Measurements from ENCODE around the gene TTR. TPM values are rescaled to one million over a fixed set of nuclear protein-coding genes. Genes with fewer than 3 reads are reported as not detected.

TTR gene
- total RNA-seq, 1 experiment from 2014 or later: not detected

- Histone ChIP-seq H4K20me1 (ENCODE audit: low read length) (no peaks in the 10 kb centered on the region), H3K4me2 (ENCODE audit: low read length) (no peak overlapping the region), H3K36me3 (ENCODE audit: low read depth, low read length) (no peaks in the 10 kb centered on the region), H3K9ac (ENCODE audit: low read length) (no peak overlapping the region), H3K9me3 (ENCODE audit: low read length) (no peaks in the 10 kb centered on the region), H3K4me1 (ENCODE audit: insufficient read depth, low read length) (no peaks in the 10 kb centered on the region), H3K79me2 (ENCODE audit: low read length) (no peaks in the 10 kb centered on the region), H3K9me2 (replicated peaks; ENCODE audit: low read length) (no peaks in the 10 kb centered on the region), H3F3A (ENCODE audit: low read length, unreplicated experiment) (no peaks in the 10 kb centered on the region), H3K27ac (ENCODE audit: low read length) (no peak overlapping the region), H3K4me3 (ENCODE audit: low read length) (no peak overlapping the region), H3K27me3 (ENCODE audit: low read length) (no peaks in the 10 kb centered on the region), H2AFZ (ENCODE audit: low read length) (no peak overlapping the region)
- TF ChIP-seq EZH2phosphoT487 (IDR thresholded peaks at IDR 0.05; ENCODE audit: borderline replicate concordance, low read length) (no peak), EZH2 (IDR thresholded peaks at IDR 0.05; ENCODE audit: low read length, unreplicated experiment) (no peak), CTCF (conservative IDR thresholded peaks at IDR 0.05; ENCODE audit: low read depth, low read length) (no peak)
- DNase-seq (no peak), ATAC-seq (no peak)
- BruUV-seq (replicated peaks): no TSS peak
- ChIA-PET POLR2A (ENCODE audit: unreplicated experiment) (no interaction called here), CTCF (no interaction called here)
- intact Hi-C loops (cut with micrococcal nuclease): no loop called here
These were observed 19.3 kb upstream of the TTR start for GRCh38 chr18:31572368-31572767.

DNA sequence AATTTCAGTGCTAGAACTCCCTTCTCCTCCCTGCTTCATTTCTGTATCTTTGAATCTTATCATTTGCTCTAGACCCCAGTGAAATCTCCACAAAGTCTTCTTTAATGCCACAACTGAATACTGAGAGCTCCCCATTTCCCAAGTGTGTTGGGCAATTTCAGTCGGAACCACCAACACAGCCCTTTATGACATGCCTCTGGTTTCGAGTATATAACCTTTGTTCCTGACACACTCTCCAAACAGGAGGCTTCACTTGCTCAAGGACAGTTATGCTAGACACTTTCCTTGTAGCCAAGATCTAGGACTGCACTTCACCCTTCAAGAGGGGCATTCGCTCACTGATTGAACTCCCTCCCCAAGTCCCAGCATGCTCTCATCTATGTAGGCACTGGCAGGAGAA lies 18.6 kb upstream of the TTR start:
- BruUV-seq (replicated peaks): no TSS peak
- Histone ChIP-seq H3K4me2 (ENCODE audit: low read length) (no peak overlapping the region), H3K79me2 (ENCODE audit: low read length) (no peaks in the 10 kb centered on the region), H3K9me3 (ENCODE audit: low read length) (no peaks in the 10 kb centered on the region), H4K20me1 (ENCODE audit: low read length) (no peaks in the 10 kb centered on the region), H3K4me1 (ENCODE audit: insufficient read depth, low read length) (no peaks in the 10 kb centered on the region), H3K9ac (ENCODE audit: low read length) (no peak overlapping the region), H3K4me3 (ENCODE audit: low read length) (no peak overlapping the region), H3F3A (ENCODE audit: low read length, unreplicated experiment) (no peaks in the 10 kb centered on the region), H3K27ac (ENCODE audit: low read length) (no peak overlapping the region), H3K27me3 (ENCODE audit: low read length) (no peaks in the 10 kb centered on the region), H3K36me3 (ENCODE audit: low read depth, low read length) (no peaks in the 10 kb centered on the region), H3K9me2 (replicated peaks; ENCODE audit: low read length) (no peaks in the 10 kb centered on the region), H2AFZ (ENCODE audit: low read length) (no peak overlapping the region)
- CTCF ChIA-PET: interaction anchor here (0.5 kb wide), 1 partner anchor 10 kb away, joined by 3 read pairs; no protein-coding TSS in a partner anchor
- no peak for ATAC-seq
- TF ChIP-seq EZH2phosphoT487 (IDR thresholded peaks at IDR 0.05; ENCODE audit: borderline replicate concordance, low read length): no peak
- TF ChIP-seq CTCF (conservative IDR thresholded peaks at IDR 0.05; ENCODE audit: low read depth, low read length): no peak
- no peak for TF ChIP-seq EZH2 (IDR thresholded peaks at IDR 0.05; ENCODE audit: low read length, unreplicated experiment)
- intact Hi-C loops (cut with micrococcal nuclease): no loop called here
- no peak for DNase-seq
- POLR2A ChIA-PET (ENCODE audit: unreplicated experiment): no interaction called here

GRCh38 chr18:31574359-31574758 lies 17.3 kb upstream of the TTR start:
- BruUV-seq (replicated peaks): no TSS peak
- no peak for DNase-seq
- CTCF ChIA-PET: interaction anchor here (0.6 kb wide), 1 partner anchor 148 kb away, joined by 6 read pairs; no protein-coding TSS in a partner anchor

More at GRCh38 chr18:31574359-31574758, 17.3 kb upstream of the TTR start:
- no peaks in the 10 kb centered on the region for H3F3A ChIP-seq (ENCODE audit: low read length, unreplicated experiment)
- no peaks in the 10 kb centered on the region for H3K36me3 ChIP-seq (ENCODE audit: low read depth, low read length)
- no peaks in the 10 kb centered on the region for H3K79me2 ChIP-seq (ENCODE audit: low read length)
- no peaks in the 10 kb centered on the region for H3K27me3 ChIP-seq (ENCODE audit: low read length)
- no peak overlapping the region for H3K4me2 ChIP-seq (ENCODE audit: low read length)
- H3K4me1 ChIP-seq (ENCODE audit: insufficient read depth, low read length): no peaks in the 10 kb centered on the region
- no peak for ATAC-seq
- no peaks in the 10 kb centered on the region for H3K9me2 ChIP-seq (replicated peaks; ENCODE audit: low read length)
- H4K20me1 ChIP-seq (ENCODE audit: low read length): no peaks in the 10 kb centered on the region
- H3K9me3 ChIP-seq (ENCODE audit: low read length): no peaks in the 10 kb centered on the region
- H3K4me3 ChIP-seq (ENCODE audit: low read length): no peak overlapping the region
- H3K9ac ChIP-seq (ENCODE audit: low read length): no peak overlapping the region
- POLR2A ChIA-PET (ENCODE audit: unreplicated experiment): no interaction called here
- H3K27ac ChIP-seq (ENCODE audit: low read length): no peak overlapping the region
- no peak overlapping the region for H2AFZ ChIP-seq (ENCODE audit: low read length)
- intact Hi-C loops (cut with micrococcal nuclease): no loop called here
- no peak for TF ChIP-seq EZH2 (IDR thresholded peaks at IDR 0.05; ENCODE audit: low read length, unreplicated experiment)
- no peak for TF ChIP-seq EZH2phosphoT487 (IDR thresholded peaks at IDR 0.05; ENCODE audit: borderline replicate concordance, low read length)
- TF ChIP-seq CTCF (conservative IDR thresholded peaks at IDR 0.05; ENCODE audit: low read depth, low read length): no peak
